GM12873 (cell line): Measurements from ENCODE around the gene A2ML1.

ENCODE experiments used
- TF ChIP-seq, protein P1 (sequence below): IDR thresholded peaks from 2 replicates; pipeline ENCODE4 v1.5.1; 2012; ENCODE audit warnings: low read depth, mild to moderate bottlenecking, moderate library complexity, low read length, control low read depth; ENCODE audit not compliant: insufficient read depth; ENCODE audit errors: missing control alignments

The A2ML1 gene

GRCh38 chr12:8785499-8785898 lies 36.9 kb upstream of the A2ML1 start:
- TF ChIP-seq, protein P1, sequence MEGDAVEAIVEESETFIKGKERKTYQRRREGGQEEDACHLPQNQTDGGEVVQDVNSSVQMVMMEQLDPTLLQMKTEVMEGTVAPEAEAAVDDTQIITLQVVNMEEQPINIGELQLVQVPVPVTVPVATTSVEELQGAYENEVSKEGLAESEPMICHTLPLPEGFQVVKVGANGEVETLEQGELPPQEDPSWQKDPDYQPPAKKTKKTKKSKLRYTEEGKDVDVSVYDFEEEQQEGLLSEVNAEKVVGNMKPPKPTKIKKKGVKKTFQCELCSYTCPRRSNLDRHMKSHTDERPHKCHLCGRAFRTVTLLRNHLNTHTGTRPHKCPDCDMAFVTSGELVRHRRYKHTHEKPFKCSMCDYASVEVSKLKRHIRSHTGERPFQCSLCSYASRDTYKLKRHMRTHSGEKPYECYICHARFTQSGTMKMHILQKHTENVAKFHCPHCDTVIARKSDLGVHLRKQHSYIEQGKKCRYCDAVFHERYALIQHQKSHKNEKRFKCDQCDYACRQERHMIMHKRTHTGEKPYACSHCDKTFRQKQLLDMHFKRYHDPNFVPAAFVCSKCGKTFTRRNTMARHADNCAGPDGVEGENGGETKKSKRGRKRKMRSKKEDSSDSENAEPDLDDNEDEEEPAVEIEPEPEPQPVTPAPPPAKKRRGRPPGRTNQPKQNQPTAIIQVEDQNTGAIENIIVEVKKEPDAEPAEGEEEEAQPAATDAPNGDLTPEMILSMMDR: no peak

DNA sequence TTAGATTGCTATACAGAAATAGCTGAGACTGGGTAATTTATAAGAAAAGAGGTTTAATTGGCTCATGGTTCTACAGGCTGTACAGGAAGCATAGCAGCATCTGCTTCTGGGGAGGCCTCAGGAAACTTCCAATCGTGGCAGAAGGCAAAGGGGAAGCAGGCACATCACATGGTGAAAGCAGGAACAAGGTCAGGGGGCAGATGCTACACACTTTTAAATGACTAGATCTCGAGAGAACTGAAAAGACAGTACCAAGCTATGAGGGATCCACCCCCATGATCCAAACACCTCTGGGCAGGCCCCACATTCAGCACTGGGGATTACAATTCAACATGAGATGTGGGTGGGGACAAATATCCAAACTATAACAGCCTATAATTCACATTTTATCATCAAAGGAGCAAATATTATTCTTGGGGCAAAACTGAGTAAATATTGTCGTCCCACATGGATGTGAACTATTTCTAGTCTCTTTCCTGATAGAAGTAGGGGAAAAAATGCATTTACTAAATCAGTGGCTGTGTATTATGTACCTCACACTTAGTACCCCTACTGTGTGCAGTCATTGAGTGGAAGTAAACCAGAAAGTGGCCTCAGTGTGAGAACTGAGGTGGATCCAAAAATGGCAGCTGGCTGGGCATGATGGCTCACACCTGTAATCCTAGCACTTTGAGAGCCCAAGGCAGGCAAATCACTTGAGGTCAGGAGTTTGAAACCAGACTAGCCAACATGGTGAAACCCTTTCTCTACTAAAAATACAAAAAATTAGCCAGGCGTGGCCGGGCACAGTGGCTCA lies 25.4 kb upstream of the A2ML1 start:
- TF ChIP-seq, protein P1: no peak

- TF ChIP-seq, protein P1: no peak
Observed at GRCh38 chr12:8813572-8814357, 8.7 kb upstream of the A2ML1 start.

GRCh38 chr12:8816448-8817050 lies 5.9 kb upstream of the A2ML1 start:
- TF ChIP-seq, protein P1: no peak

DNA sequence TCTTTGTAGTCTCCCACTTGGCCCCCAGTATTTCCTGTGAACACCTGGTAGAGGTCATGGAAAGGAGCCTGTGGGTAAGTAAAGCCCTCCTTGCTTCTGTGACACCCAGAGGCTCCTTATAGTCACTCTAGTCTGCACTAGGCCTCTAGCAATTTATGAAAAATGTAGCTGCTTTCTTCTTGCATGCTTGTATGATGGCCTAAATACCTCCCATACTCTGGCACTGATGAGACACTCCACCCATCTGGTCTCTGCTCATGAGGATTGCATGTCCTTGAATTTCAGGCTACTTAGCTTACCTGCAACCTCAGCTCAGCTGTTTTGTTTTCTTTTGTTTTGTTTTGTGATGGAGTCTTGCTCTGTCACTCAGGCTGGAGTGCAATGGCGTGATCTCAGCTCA lies 4.6 kb upstream of the A2ML1 start:
- TF ChIP-seq, protein P1: no peak

- TF ChIP-seq, protein P1: no peak
Observed at GRCh38 chr12:8818526-8818925, 3.9 kb upstream of the A2ML1 start.

DNA sequence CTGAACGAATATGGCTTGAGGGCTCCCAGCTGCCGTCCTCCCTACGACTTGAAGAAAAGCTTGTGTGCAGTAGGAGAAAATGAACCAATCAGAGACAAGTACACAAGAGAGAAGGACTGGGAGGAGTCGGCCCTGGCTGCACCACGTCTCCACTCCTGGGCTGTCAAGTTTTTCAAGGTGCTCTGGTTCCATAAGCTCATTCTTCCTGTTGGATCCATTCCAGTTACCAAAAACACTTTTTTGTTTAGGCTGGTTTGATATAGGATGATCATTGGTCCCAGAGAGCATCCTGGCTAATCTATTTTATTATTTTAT lies 2.8 kb upstream of the A2ML1 start:
- TF ChIP-seq, protein P1: no peak
